Middle frontal gyrus (tissue), 1 donor: ENCODE results near the gene ALPK3.

ENCODE experiments used
- DNase-seq: peaks from one replicate; pipeline ENCODE4 v3.0.0-alpha.2; 2015; ENCODE audit warnings: low spot score; ENCODE audit errors: extremely low spot score

Gene ALPK3

GRCh38 chr15:84822653-84823281 lies 5.6 kb downstream of the ALPK3 start:
- DNase-seq: no peak

- no peak for DNase-seq
Observed at GRCh38 chr15:84823282-84823878, 6.2 kb downstream of the ALPK3 start.

GRCh38 chr15:84824260-84825007 lies 7.3 kb downstream of the ALPK3 start:
- DNase-seq: peak; percentile 26

GRCh38 chr15:84826369-84826823 lies 9.2 kb downstream of the ALPK3 start:
- DNase-seq: no peak

GRCh38 chr15:84827246-84827645 lies 10.1 kb downstream of the ALPK3 start:
- no peak for DNase-seq

- DNase-seq: no peak
Observed at GRCh38 chr15:84828086-84828908, 11.1 kb downstream of the ALPK3 start.

- DNase-seq: no peak
Observed at GRCh38 chr15:84829428-84829827, 12.3 kb downstream of the ALPK3 start.

GRCh38 chr15:84830036-84830435 lies 12.9 kb downstream of the ALPK3 start:
- DNase-seq: no peak

- no peak for DNase-seq
Observed at GRCh38 chr15:84831028-84831427, 13.9 kb downstream of the ALPK3 start.

GRCh38 chr15:84831613-84832012 lies 14.5 kb downstream of the ALPK3 start:
- DNase-seq: no peak

- DNase-seq: no peak
Observed at GRCh38 chr15:84832448-84833040, 15.4 kb downstream of the ALPK3 start.

GRCh38 chr15:84833447-84834228 lies 16.5 kb downstream of the ALPK3 start:
- DNase-seq: no peak

- DNase-seq: no peak
Observed at GRCh38 chr15:84834229-84834955, 17.2 kb downstream of the ALPK3 start.

GRCh38 chr15:84834969-84835368 lies 17.8 kb downstream of the ALPK3 start:
- DNase-seq: no peak

- no peak for DNase-seq
Observed at GRCh38 chr15:84835661-84836337, 18.6 kb downstream of the ALPK3 start.

GRCh38 chr15:84836844-84837243 lies 19.7 kb downstream of the ALPK3 start:
- DNase-seq: no peak

- DNase-seq: no peak
Observed at GRCh38 chr15:84839714-84840113, 22.6 kb downstream of the ALPK3 start.

- no peak for DNase-seq
Observed at GRCh38 chr15:84840255-84840654, 23.1 kb downstream of the ALPK3 start.

- DNase-seq: no peak
Observed at GRCh38 chr15:84840741-84841429, 23.7 kb downstream of the ALPK3 start.
